SK-N-SH treated with all-trans-retinoic acid at 6 μM for 48 hours (cell line): Measurements from ENCODE around the gene EEFSEC.
A peak's percentile ranks its signal among the peaks of the same experiment; 100 is the strongest.

Source experiments
- ESRRG ChIP-seq: fragments of 250-450 bp; sonication (Bioruptor Pico); IDR thresholded peaks from 2 replicates; pipeline ENCODE4 v1.6.1; 2021; ENCODE audit warnings: mild to moderate bottlenecking
- GLIS3 ChIP-seq: fragments of 250-450 bp; sonication (Bioruptor Pico); IDR thresholded peaks from 2 replicates; pipeline ENCODE4 v1.5.0; 2020; ENCODE audit warnings: mild to moderate bottlenecking, moderate library complexity
- PPARA ChIP-seq: fragments of 250-450 bp; sonication (Bioruptor Pico); IDR thresholded peaks from 2 replicates; pipeline ENCODE4 v1.5.0; 2020; ENCODE audit warnings: mild to moderate bottlenecking, borderline replicate concordance
- SNAI2 ChIP-seq: fragments of 250-450 bp; sonication (Bioruptor Pico); IDR thresholded peaks from 2 replicates; pipeline ENCODE4 v1.5.0; 2020; ENCODE audit warnings: mild to moderate bottlenecking, moderate library complexity
- TOX ChIP-seq: fragments of 250-450 bp; sonication (Bioruptor Pico); IDR thresholded peaks from 2 replicates; pipeline ENCODE4 v1.8.0; 2021; ENCODE audit warnings: mild to moderate bottlenecking, moderate library complexity, borderline replicate concordance
- ZFP3 ChIP-seq: fragments of 250-450 bp; sonication (Bioruptor Pico); IDR thresholded peaks from 2 replicates; pipeline ENCODE4 v1.5.0; 2020; ENCODE audit warnings: mild to moderate bottlenecking, moderate library complexity
- ZFP30 ChIP-seq: fragments of 450-650 bp; formaldehyde crosslinking; IDR thresholded peaks from 2 replicates; pipeline ENCODE4 v1.5.0; 2022; ENCODE audit warnings: mild to moderate bottlenecking, moderate library complexity
- ZNF8 ChIP-seq: fragments of 450-650 bp; formaldehyde crosslinking; IDR thresholded peaks from 2 replicates; pipeline ENCODE4 v1.5.0; 2020; ENCODE audit warnings: mild to moderate bottlenecking, moderate library complexity
- TF ChIP-seq, protein P1 (sequence below): fragments of 250-450 bp; sonication (Bioruptor Pico); IDR thresholded peaks from 2 replicates; pipeline ENCODE4 v1.8.0; 2020; ENCODE audit warnings: mild to moderate bottlenecking, moderate library complexity, borderline replicate concordance
- TF ChIP-seq, protein P2 (sequence below): fragments of 250-450 bp; sonication (Bioruptor Pico); IDR thresholded peaks from 2 replicates; pipeline ENCODE4 v1.5.1; 2020; ENCODE audit warnings: low read depth, mild to moderate bottlenecking, moderate library complexity

DNA sequence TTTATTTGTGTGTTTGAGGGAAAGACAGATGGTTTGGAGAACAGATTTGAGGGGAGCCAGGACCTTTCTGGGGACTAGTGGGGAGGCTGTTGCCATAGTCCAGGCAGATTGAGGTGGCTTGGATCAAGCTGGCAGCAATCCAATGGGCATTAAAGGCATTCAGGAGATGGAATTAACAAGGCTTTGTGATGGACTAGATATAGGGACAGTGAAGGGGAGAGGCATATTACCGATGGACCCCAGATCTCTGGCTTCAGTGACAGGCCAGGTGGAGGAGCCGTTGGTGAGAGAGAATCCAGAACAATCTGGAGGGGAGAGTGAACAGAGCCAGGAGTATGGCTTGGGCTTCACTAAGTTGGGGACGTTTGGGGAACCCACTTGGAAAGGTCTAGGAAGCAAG lies 124.8 kb downstream of the EEFSEC start:
- no peak for TF ChIP-seq SNAI2 (CRISPR knock-in tag)
- no peak for TF ChIP-seq TOX (CRISPR knock-in tag)
- TF ChIP-seq ZFP3 (CRISPR knock-in tag), result no peak
- no peak for TF ChIP-seq GLIS3 (CRISPR knock-in tag)
- TF ChIP-seq, protein P1, sequence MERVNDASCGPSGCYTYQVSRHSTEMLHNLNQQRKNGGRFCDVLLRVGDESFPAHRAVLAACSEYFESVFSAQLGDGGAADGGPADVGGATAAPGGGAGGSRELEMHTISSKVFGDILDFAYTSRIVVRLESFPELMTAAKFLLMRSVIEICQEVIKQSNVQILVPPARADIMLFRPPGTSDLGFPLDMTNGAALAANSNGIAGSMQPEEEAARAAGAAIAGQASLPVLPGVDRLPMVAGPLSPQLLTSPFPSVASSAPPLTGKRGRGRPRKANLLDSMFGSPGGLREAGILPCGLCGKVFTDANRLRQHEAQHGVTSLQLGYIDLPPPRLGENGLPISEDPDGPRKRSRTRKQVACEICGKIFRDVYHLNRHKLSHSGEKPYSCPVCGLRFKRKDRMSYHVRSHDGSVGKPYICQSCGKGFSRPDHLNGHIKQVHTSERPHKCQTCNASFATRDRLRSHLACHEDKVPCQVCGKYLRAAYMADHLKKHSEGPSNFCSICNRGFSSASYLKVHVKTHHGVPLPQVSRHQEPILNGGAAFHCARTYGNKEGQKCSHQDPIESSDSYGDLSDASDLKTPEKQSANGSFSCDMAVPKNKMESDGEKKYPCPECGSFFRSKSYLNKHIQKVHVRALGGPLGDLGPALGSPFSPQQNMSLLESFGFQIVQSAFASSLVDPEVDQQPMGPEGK (CRISPR knock-in tag), result no peak
- no peak for TF ChIP-seq ESRRG (CRISPR knock-in tag)
- TF ChIP-seq ZNF8 (CRISPR knock-in tag), result 0 out of 2 replicates have a peak, but pooled peaks have one; percentile 20
- no peak for TF ChIP-seq ZFP30
- TF ChIP-seq, protein P2, sequence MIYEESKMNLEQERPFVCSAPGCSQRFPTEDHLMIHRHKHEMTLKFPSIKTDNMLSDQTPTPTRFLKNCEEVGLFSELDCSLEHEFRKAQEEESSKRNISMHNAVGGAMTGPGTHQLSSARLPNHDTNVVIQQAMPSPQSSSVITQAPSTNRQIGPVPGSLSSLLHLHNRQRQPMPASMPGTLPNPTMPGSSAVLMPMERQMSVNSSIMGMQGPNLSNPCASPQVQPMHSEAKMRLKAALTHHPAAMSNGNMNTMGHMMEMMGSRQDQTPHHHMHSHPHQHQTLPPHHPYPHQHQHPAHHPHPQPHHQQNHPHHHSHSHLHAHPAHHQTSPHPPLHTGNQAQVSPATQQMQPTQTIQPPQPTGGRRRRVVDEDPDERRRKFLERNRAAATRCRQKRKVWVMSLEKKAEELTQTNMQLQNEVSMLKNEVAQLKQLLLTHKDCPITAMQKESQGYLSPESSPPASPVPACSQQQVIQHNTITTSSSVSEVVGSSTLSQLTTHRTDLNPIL (CRISPR knock-in tag), result no peak
- no peak for TF ChIP-seq PPARA (CRISPR knock-in tag)
